Nephron progenitor cell (in vitro differentiated cells): Measurements from ENCODE around the gene PIK3CD.

ENCODE experiments used
- DNase-seq: peaks from one replicate; pipeline ENCODE4 v3.0.0; 2021
- H3K27ac Mint-ChIP-seq: 2 replicates; pipeline ENCODE4 v1.8.0; 2021; ENCODE audit warnings: mild to moderate bottlenecking, moderate library complexity, mixed read lengths
- H3K27me3 Mint-ChIP-seq: 2 replicates; pipeline ENCODE4 v1.8.0; 2021; ENCODE audit warnings: mild to moderate bottlenecking, low read depth, mixed read lengths; ENCODE audit not compliant: poor library complexity
- H3K36me3 Mint-ChIP-seq: 2 replicates; pipeline ENCODE4 v1.8.0; 2021; ENCODE audit warnings: low read depth, mixed read lengths
- H3K4me1 Mint-ChIP-seq: 2 replicates; pipeline ENCODE4 v1.8.0; 2021; ENCODE audit warnings: mixed read lengths
- H3K4me3 Mint-ChIP-seq: 2 replicates; pipeline ENCODE4 v1.8.0; 2021; ENCODE audit warnings: mild to moderate bottlenecking, moderate library complexity, mixed read lengths
- H3K9me3 Mint-ChIP-seq: 2 replicates; pipeline ENCODE4 v1.8.0; 2021; ENCODE audit warnings: mild to moderate bottlenecking, moderate library complexity, mixed read lengths
- CTCF ChIP-seq: fragments of 200-600 bp; sonication (generic); IDR thresholded peaks from 2 replicates; pipeline ENCODE4 v1.5.0; 2021; ENCODE audit warnings: antibody characterized with exemption

PIK3CD gene

GRCh38 chr1:9628541-9629444, 22.7 kb upstream of the PIK3CD start:
- H3K27me3 Mint-ChIP-seq, result peaks cover 24% of the 10 kb centered on the region
- H3K4me1 Mint-ChIP-seq, result peaks cover 4% of the 10 kb centered on the region
- H3K27ac Mint-ChIP-seq, result no peak overlapping the region
- H3K36me3 Mint-ChIP-seq, result no peaks in the 10 kb centered on the region
- no peak for TF ChIP-seq CTCF
- DNase-seq, result no peak
- H3K9me3 Mint-ChIP-seq, result peaks cover 5% of the 10 kb centered on the region
- no peak overlapping the region for H3K4me3 Mint-ChIP-seq

- Mint-ChIP-seq H3K27me3 (peaks cover 21% of the 10 kb centered on the region), H3K36me3 (no peaks in the 10 kb centered on the region), H3K9me3 (peaks cover 2% of the 10 kb centered on the region), H3K27ac (no peak overlapping the region), H3K4me1 (peaks cover 4% of the 10 kb centered on the region), H3K4me3 (no peak overlapping the region)
- TF ChIP-seq CTCF, result no peak
- DNase-seq, result no peak
Observed at GRCh38 chr1:9629445-9630201, 21.9 kb upstream of the PIK3CD start.

- Mint-ChIP-seq H3K27me3 (peaks cover 22% of the 10 kb centered on the region), H3K4me1 (peaks cover 4% of the 10 kb centered on the region), H3K27ac (no peak overlapping the region), H3K9me3 (peaks cover 11% of the 10 kb centered on the region), H3K4me3 (no peak overlapping the region), H3K36me3 (no peaks in the 10 kb centered on the region)
- DNase-seq, result no peak
- no peak for TF ChIP-seq CTCF
Observed at GRCh38 chr1:9630331-9631111, 21.0 kb upstream of the PIK3CD start.

- no peak for DNase-seq
- H3K27ac Mint-ChIP-seq, result no peak overlapping the region
- no peak overlapping the region for H3K4me3 Mint-ChIP-seq
- peaks cover 4% of the 10 kb centered on the region for H3K4me1 Mint-ChIP-seq
- peaks cover 14% of the 10 kb centered on the region for H3K9me3 Mint-ChIP-seq
- H3K36me3 Mint-ChIP-seq, result no peaks in the 10 kb centered on the region
- peaks cover 18% of the 10 kb centered on the region for H3K27me3 Mint-ChIP-seq
- TF ChIP-seq CTCF, result no peak
Observed at GRCh38 chr1:9631613-9632012, 19.9 kb upstream of the PIK3CD start.

- no peaks in the 10 kb centered on the region for H3K4me1 Mint-ChIP-seq
- no peak overlapping the region for H3K4me3 Mint-ChIP-seq
- TF ChIP-seq CTCF, result no peak
- peaks cover 13% of the 10 kb centered on the region for H3K27me3 Mint-ChIP-seq
- DNase-seq, result no peak
- no peaks in the 10 kb centered on the region for H3K36me3 Mint-ChIP-seq
- H3K27ac Mint-ChIP-seq, result no peak overlapping the region
- H3K9me3 Mint-ChIP-seq, result peaks cover 20% of the 10 kb centered on the region
Observed at GRCh38 chr1:9633493-9633892, 18.0 kb upstream of the PIK3CD start.
